ENCODE results near the gene GLIS1. TPM values are rescaled to one million over a fixed set of nuclear protein-coding genes. Genes with fewer than 3 reads are reported as not detected.

Gene GLIS1
- total and polyA plus RNA-seq, 2 experiments from 2014 or later: 0.22 to 0.61 TPM

DNA sequence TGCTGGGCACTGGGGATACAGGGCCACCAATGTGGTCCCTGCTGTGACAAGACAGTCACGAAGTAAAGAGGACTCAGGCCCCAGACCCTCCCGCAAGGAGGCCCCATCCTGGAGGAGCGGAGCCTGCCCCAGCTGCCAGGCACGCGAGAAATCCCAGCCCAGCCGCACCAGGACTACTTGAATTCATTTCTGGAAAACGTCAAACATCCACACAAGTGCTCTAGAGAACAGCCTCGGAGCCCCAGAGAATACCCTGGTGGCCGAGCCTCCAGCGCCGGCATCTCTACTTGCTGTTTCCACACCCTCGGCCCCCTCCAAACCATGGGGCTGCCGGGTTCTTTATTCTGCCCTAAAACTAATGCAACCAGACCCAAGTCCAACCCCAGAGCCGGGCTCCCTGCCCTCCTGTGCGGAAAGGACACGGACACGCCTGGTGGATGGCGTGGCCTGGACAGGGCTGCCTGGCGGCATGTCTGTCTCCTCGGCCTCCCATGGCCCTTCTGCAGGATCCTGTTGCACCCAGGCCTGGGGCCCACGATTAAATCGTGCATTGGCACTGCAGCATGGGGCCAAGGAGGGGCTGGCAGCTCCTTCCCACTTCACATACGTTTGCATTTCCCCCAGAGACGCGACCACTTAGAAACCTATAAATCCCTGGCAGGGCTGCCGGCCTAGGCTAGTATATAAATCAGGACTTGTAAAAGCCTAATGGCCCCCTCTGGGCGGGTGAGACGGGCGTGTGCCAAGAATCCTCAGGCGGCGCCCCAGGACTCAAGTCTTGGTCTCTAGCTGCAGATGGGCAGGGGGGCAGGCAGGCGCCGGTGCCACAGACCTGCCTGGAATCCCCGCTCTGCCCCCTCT lies 238.5 kb downstream of the GLIS1 start:
- H3K27ac ChIP-seq: no peak overlapping the region
- no peak for TF ChIP-seq EZH2 (IDR thresholded peaks at IDR 0.05; ENCODE audit: insufficient read depth, poor library complexity, severe bottlenecking)
- no peak overlapping the region for H3K9ac ChIP-seq
- no peaks in the 10 kb centered on the region for H3K79me2 ChIP-seq (ENCODE audit: insufficient read depth)
- no peak overlapping the region for H3K4me3 ChIP-seq
- no peak for DNase-seq
- H3F3A ChIP-seq (ENCODE audit: insufficient read depth): 0 out of 2 replicates have a peak, but pooled peaks cover 3% of the 10 kb centered on the region
- no peaks in the 10 kb centered on the region for H3K9me2 ChIP-seq (ENCODE audit: insufficient read depth)
- no peaks in the 10 kb centered on the region for H3K36me3 ChIP-seq (ENCODE audit: low read depth)
- no peak overlapping the region for H2AFZ ChIP-seq
- H3K4me2 ChIP-seq (ENCODE audit: unreplicated experiment): no peak overlapping the region
- in situ Hi-C loops (cut with MboI): no loop called here
- H4K20me1 ChIP-seq (ENCODE audit: insufficient read depth): no peaks in the 10 kb centered on the region
- no peaks in the 10 kb centered on the region for H3K9me3 ChIP-seq (ENCODE audit: low read depth)
- H3K27me3 ChIP-seq (replicated peaks; ENCODE audit: insufficient read depth): peaks cover 12% of the 10 kb centered on the region; the same call in 1 of the 2 replicates
- peaks cover 8% of the 10 kb centered on the region; the same call in 1 of the 2 replicates for H3K4me1 ChIP-seq (ENCODE audit: insufficient read depth)
- 46 to 48% methylated on average over 34 of the region's 34 CpGs for WGBS, 2 experiments (ENCODE audit: low coverage in 1 of 2, low lambda C conversion rate in 2 of 2, missing lambda C conversion rate in 2 of 2)

DNA sequence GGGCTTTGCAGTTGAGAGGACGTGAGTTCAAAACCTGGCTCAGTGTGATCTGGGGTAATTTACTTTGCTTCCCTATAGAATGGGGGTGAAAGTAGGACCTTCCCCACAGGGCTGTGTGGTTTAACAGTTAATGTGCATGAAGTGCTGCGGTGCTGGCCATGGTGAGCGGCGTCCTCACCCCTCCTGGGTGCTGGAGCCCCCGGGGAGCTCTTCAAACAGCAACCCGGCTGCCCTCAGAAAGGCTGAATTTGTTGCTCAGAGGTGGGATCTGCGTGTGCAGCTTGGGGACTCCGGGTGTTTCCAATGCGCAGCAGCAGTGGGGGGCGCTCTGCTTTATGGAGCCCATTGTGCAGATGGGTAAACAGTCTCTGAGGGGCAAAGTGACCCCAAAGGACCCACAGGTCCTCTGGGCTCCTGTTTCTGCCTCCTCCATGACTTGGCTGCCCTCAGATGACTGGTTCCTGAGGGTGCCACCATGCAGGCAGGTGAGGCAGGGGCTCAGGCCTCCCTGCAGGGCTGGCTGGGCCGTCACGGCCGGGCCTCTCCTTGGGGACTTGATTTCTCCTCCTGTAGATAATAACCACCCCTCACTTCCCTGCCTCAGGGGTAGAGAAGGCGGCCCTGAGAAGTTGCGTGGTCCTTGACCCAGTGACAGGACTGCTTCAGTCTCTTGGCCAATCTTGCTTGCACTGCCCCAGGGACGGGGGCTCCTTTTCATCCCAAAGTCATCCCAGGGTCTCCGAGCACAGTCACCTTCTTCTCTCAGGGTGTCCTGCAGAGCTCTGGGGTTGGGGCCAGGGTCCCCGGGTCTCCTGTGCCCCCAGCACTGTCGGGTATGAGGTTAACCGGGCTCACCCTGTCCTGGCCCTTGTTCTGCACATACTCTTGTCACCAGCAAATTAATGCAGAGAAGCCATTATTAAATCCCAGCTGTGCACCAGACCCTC lies 239.4 kb downstream of the GLIS1 start:
- no peaks in the 10 kb centered on the region for H3K79me2 ChIP-seq (ENCODE audit: insufficient read depth)
- H3K27me3 ChIP-seq (replicated peaks; ENCODE audit: insufficient read depth): peaks cover 12% of the 10 kb centered on the region; the same call in 1 of the 2 replicates
- H3K4me2 ChIP-seq (ENCODE audit: unreplicated experiment): peak overlapping the region; percentile 17
- in situ Hi-C loops (cut with MboI): no loop called here
- 0 out of 2 replicates have a peak, but pooled peaks cover 4% of the 10 kb centered on the region for H3F3A ChIP-seq (ENCODE audit: insufficient read depth)
- no peak overlapping the region for H3K27ac ChIP-seq
- TF ChIP-seq EZH2 (IDR thresholded peaks at IDR 0.05; ENCODE audit: insufficient read depth, poor library complexity, severe bottlenecking) (no peak), EZH2phosphoT487 (IDR thresholded peaks at IDR 0.05; ENCODE audit: insufficient read depth, low read depth) (no peak)
- no peak overlapping the region for H3K4me3 ChIP-seq
- peaks cover 11% of the 10 kb centered on the region; the same call in 1 of the 2 replicates for H3K4me1 ChIP-seq (ENCODE audit: insufficient read depth)
- H3K36me3 ChIP-seq (ENCODE audit: low read depth): no peaks in the 10 kb centered on the region
- H2AFZ ChIP-seq: no peak overlapping the region
- no peak overlapping the region for H3K9ac ChIP-seq
- no peaks in the 10 kb centered on the region for H3K9me2 ChIP-seq (ENCODE audit: insufficient read depth)
- no peaks in the 10 kb centered on the region for H4K20me1 ChIP-seq (ENCODE audit: insufficient read depth)
- 68 to 70% methylated on average over 20 of the region's 20 CpGs for WGBS, 2 experiments (ENCODE audit: low coverage in 1 of 2, low lambda C conversion rate in 2 of 2, missing lambda C conversion rate in 2 of 2)
- no peak for DNase-seq
- H3K9me3 ChIP-seq (ENCODE audit: low read depth): no peaks in the 10 kb centered on the region

DNA sequence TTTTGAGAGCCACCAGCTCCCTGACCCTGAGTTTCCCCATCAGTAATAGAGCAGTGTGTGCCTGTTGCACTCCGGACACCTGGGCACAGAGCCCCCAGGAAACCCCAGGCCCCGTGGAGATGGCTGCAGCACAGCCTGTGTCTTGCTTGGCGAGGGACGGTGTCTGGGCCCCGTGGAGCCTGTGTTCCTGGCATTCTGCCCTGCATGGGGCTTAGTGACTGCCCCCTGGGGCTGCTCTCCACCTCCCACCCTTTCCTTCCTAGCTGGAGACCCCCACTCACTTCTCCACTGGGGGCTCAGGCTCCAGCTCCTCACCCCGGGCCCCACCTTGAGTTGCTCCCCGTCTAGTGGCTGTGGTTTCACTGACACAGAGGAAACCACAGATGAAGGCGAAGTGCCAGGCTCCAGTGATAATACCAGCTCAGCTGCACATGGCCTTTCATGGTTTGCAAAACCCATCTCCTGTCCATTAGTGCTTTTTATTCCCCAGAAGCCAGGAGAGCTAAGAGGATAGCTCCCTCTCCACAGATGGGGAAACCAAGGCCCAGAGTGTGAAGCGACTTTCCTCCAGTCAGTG lies 240.3 kb downstream of the GLIS1 start:
- H3K9me2 ChIP-seq (ENCODE audit: insufficient read depth): no peaks in the 10 kb centered on the region
- DNase-seq: peak; percentile 82
- H3K4me3 ChIP-seq: no peak overlapping the region
- no peak overlapping the region for H2AFZ ChIP-seq
- no peaks in the 10 kb centered on the region for H3K36me3 ChIP-seq (ENCODE audit: low read depth)
- H3K9me3 ChIP-seq (ENCODE audit: low read depth): no peaks in the 10 kb centered on the region
- H3K27ac ChIP-seq: no peak overlapping the region
- H3K9ac ChIP-seq: no peak overlapping the region
- H4K20me1 ChIP-seq (ENCODE audit: insufficient read depth): no peaks in the 10 kb centered on the region
- WGBS, 2 experiments (ENCODE audit: low coverage in 1 of 2, low lambda C conversion rate in 2 of 2, missing lambda C conversion rate in 2 of 2): 54 to 61% methylated on average over 9 of the region's 9 CpGs
- H3F3A ChIP-seq (ENCODE audit: insufficient read depth): 0 out of 2 replicates have a peak, but pooled peaks cover 4% of the 10 kb centered on the region
- peak overlapping the region; percentile 17 for H3K4me2 ChIP-seq (ENCODE audit: unreplicated experiment)
- TF ChIP-seq EZH2phosphoT487 (IDR thresholded peaks at IDR 0.05; ENCODE audit: insufficient read depth, low read depth): no peak
- no peak for TF ChIP-seq EZH2 (IDR thresholded peaks at IDR 0.05; ENCODE audit: insufficient read depth, poor library complexity, severe bottlenecking)
- H3K27me3 ChIP-seq (replicated peaks; ENCODE audit: insufficient read depth): peaks cover 12% of the 10 kb centered on the region; the same call in 1 of the 2 replicates
- in situ Hi-C loops (cut with MboI): no loop called here
- peaks cover 11% of the 10 kb centered on the region; the same call in 1 of the 2 replicates for H3K4me1 ChIP-seq (ENCODE audit: insufficient read depth)
- no peaks in the 10 kb centered on the region for H3K79me2 ChIP-seq (ENCODE audit: insufficient read depth)

All from GM23248 (cell line).